Fibroblast of skin of right quadriceps (primary cell): ENCODE results near the gene MED15.
"Not testable (repeated sequence)": the region's sequence is repeated elsewhere in the genome, so short reads cannot be mapped to it uniquely, and the experiment has no call there.

Experiments
- DNase-seq: peaks from one replicate; pipeline ENCODE4 v3.0.0-alpha.2; 2013

Gene MED15

DNA sequence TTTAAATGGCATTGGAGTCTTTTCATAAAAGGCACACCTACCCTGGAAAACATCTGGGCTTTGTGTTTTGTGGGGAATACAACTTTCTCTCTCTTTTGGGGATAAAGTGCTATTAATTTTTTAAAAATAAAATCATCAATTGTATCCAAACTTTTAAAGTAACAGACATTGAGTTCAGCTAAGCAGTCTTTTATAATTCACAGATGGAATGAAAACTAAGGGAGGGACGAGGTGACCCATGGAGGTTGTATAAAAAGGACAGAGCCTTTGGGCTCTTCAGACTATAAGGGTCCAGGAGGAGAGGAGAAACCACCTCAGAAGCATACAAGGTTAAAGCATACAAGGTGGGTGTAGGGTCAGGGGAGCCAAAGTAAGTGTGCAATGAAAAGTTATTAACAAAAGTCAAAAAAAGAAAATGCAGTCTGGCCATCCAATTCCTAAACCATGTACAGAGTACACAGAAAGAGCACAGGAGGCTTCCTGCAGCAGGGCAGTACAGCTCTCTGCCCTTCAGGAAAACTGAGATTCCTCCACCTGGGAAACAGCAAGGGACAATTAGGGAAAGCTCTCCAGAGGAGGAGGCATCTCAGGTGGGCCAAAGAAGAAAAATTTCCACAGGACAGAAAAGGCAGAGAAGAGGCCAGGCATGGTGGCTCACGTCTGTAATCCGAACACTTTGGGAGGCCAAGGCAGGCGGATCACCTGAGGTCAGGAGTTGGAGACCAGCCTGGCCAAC, 22.3 kb upstream of the MED15 start:
- DNase-seq: no peak

- no peak for DNase-seq
These were observed 21.2 kb upstream of the MED15 start for GRCh38 chr22:20486229-20486628.

- DNase-seq: no peak
These were observed 19.7 kb upstream of the MED15 start for GRCh38 chr22:20487715-20488114.

DNA sequence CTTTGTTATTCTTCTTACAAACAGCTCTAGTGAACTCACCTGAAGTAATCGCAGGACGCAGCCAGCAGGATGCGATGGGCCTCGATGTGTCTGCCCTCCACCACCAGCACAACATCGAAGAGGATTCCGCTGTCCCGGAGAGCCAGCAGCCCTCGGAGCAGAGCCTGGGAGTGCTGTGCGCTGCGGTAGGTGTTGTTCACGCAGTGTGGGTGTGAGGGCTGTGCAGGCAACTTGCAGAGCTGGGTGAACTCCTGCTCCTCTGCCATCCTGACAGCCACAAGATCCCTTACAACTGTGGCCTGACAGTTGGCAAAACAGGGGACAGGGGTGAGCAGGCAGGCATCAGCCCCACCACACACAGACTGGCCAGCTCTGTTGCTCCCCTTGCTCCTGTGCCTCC, 18.5 kb upstream of the MED15 start:
- no peak for DNase-seq

DNA sequence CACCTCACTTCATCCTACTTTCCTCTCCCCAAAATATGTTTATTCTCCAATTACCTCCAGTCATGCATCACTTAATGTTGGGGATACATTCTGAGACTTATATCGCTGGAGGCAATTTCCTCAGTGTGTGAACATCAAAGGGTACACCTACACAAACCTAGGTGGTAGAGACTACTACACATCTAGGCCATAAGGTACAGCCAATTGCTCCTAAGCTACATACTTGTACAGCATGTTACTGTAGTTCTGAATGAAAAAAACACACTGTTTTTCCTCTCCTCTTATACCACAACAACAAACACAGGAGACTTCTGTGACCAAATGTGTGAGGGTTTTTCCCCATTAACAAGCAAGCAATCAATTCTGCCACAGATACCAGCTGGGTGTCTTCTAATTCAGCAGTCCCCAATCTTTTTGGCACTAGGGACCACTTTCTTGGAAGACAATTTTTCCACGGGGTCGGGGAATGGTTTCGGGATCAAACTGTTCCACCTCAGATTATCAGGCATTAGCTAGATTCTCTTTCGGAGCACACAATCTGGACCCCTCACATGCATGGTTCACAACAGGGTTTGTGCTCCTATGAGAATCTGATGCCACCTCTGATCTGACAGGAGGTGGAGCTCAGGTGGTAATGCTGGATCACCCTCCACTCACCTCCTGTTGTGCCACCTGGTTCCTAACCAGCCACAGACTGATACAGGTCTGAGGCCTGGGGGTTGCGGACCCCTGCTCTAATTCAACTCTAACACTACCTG, 17.0 kb upstream of the MED15 start:
- no peak for DNase-seq

DNA sequence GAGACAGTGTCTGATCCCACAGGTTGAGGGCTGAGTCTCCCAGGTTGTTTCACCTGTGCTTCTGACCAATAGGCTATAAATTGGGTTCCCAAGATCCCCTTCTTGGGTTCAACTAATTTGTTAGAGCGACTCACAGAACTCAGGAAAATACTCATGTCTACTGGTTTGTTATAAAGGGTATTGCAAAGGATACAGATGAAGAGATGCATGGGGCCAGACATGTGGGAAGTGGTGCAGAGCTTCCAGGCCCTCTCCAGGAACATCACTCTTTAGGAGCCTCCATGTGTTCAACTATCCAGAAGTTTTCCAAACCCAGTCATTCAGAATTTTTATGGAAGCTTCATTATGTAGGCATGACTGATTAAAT, 16.5 kb upstream of the MED15 start:
- no peak for DNase-seq

DNA sequence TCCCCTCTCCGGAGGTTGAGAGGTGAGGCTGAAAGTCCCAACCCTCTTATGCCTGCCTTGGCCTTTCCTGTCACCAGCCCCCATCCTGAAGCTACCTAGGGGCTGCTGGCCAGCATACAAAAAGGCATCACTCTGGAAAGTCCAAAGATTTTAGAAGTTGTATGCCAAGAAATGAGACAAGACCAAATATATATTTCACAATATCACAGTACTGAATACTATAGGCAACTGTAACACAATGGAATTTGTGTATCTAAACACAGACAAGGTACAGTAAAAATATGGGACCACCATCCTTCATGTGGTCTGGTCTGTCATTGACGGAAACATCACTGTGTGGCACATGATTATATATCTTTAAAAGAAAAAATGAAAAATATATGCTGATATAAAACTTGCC, 16.1 kb upstream of the MED15 start:
- DNase-seq: no peak

DNA sequence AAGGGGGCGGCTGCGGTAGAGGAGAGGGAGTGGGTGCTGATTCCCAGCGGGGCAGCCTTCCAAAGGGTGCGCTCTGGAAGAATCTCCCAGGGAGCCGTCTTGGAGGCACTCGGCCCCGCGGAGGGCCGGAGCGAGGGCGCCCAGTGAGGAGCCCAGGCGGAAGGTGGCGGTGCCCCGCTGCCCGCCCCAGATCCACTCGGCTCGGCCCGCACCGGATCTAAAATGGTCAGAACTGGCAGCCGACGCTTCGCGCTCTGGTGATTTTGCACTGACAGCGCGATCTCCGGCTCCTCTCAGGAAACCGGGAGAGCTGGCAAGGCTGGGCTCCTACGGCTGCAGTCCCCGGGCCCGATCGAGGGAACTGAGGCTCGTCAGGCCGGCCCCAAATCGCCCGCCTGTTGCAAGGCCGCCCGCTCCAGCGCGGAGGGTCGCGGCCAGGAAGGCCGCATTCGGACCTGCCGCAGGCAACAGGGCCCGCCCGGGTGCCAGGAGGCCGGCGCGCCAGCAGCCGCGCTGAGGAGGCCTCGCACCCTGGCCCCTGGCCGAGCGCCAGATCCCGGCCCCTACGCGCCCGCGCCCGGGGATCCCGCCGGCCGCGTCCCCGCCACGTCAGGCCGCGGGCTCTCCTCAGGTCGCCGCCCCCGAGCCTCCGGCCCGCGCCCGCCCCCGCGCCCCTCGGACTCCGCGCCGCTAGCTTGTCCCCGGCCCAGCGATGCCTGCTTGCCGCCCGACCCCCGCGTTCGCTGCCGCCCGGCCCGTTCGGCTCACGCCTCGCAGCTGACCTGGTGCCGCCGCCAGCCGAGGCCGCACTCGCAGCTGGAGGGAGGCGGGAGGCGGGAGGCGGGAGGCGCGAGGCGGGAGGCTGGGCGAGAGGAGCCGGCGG, 12.2 kb upstream of the MED15 start, which contains the start of gene KLHL22:
TSS of gene KLHL22 (minus strand) at position 818 of the 883 bp plus-strand sequence. CDS start 6,584 bp downstream, outside the sequence.
- DNase-seq: no peak

DNA sequence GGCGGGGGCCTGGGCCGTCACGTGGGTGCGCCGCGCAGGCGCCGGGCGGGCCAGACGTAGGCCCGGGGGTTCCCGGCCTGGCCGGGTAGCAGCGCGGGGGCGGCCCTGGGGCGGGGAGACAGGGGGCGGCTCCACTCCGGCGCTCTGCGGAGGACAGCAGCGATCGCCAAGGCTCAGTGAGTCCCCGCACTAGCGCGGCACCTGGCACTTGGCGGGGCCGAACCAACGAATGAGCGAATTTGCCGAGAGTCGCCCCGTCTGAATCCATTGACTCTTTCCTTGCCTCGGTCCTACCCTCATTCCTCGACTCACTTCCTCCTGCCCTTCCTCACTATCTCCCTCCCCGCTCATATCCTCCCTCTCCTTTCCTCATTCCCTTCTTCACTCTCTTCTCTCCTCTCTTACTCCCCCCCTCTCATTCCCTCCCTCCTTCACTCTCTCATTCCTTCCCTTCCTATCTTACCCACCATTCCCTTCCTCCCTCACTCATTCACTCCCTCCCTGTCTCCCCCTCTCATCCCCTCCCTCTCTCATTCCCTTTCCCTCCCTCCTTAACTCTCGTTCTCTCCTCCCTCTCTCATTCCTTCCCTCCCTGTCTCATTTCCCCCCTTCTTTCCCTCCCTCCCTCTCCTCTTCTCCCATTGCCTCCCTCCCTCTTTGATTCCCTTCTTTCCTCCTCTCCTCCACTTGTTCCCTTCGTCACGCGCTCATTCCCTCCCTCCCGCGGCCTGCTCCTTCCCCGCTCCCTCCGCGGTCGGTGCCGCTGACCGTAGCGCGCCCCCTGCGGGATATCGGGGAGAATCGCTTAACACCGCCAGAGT, 11.3 kb upstream of the MED15 start:
- peak; percentile 90 for DNase-seq

DNA sequence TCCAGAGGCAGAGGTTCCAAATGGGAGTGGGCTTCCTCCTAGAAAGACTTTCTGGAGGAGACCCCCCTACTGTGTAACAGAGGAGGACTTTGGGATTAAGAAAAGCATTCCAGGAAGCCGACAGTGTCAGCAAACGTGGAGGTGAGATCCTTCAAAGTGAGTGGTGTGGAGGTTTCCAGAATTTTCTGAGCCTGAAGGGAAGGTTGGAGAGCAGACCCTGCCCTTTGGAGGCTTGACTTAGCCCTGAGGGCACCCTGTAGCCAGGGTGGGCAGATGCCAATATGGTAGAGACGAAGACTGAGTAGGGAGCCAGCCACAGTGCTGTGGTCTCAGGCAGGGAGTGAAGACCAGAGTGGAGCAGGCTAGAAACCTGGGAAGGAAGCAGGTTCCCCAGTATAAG, 10.0 kb upstream of the MED15 start:
- no peak for DNase-seq

DNA sequence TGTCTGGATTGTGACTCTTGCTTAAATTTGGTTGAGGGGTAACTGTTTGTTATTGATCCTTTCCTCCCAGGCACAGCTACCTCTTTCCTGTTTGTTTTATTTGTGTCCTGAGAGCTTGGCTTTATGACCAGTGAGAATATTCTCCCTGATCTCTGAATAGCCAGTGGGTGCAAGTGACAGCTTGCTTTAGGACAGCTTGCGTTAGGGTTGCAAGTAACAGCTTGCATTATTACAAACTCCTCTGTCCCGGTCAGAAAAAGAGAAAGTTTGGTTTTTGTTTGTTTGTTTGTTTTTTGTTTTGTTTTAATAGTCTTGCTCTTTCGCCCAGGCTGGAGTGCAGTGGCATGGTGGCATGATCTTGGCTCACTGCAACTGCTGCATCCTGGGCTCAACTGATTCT, 8.5 kb upstream of the MED15 start:
- no peak for DNase-seq

GRCh38 chr22:20499769-20500168, 7.6 kb upstream of the MED15 start:
- no peak for DNase-seq

- DNase-seq: no peak
These were observed 3.6 kb upstream of the MED15 start for GRCh38 chr22:20503816-20504215.

GRCh38 chr22:20504293-20504922, 3.0 kb upstream of the MED15 start:
- DNase-seq: peak; percentile 83

GRCh38 chr22:20506543-20507252, 712 bp upstream of the MED15 start:
- no peak for DNase-seq

DNA sequence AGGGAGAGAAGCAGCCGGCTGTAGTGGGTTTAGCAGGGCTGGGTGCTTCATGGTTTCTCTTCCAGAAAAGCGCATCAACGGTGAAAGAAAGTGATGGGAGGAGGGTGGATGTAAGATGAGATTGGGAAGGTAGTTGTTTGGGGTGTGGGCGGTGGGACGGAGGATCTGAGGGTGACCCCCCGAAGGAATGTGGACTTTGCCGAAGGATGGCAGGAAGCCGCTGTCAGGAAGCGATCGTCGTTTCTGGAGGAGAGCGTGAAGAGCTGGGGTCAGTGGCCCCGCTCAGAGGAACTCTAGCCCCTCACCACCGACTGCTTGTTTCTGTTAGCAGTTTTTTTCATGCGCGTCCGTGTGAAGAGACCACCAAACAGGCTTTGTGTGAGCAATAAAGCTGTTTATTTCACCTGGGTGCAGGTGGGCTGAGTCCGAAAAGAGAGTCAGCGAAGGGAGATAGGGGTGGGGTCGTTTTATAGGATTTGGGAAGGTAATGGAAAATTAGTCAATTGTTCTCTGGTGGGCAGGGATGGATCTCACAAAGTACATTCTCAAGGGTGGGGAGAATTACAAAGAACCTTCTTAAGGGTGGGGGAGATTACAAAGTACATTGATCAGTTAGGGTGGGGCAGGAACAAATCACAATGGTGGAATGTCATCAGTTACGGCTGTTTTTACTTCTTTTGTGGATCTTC, 801 bp downstream of the MED15 start:
- not testable (repeated sequence) for DNase-seq

DNA sequence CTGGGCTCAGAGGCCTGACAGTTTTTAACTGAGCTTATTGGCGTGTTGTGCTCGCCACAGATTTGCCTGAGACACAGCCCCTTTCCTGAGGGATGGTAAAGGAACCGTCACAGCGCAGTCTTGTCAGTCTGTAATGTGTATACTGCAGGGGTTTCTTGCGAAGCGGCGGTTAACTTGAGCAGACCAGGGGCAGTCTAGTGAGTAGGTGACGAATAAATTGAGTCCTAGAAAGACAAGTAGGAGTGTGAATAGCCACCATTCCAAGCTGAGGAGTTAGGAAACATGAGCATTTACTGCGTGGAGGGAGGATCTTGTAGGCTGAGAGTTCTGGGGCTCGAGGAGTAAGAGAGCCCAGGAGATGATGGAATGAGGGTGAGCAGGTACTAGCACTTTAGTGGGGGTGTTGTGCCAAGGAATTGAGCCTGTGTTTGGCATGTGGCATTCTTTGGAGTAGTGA, 1.4 kb downstream of the MED15 start:
- DNase-seq: no peak

DNA sequence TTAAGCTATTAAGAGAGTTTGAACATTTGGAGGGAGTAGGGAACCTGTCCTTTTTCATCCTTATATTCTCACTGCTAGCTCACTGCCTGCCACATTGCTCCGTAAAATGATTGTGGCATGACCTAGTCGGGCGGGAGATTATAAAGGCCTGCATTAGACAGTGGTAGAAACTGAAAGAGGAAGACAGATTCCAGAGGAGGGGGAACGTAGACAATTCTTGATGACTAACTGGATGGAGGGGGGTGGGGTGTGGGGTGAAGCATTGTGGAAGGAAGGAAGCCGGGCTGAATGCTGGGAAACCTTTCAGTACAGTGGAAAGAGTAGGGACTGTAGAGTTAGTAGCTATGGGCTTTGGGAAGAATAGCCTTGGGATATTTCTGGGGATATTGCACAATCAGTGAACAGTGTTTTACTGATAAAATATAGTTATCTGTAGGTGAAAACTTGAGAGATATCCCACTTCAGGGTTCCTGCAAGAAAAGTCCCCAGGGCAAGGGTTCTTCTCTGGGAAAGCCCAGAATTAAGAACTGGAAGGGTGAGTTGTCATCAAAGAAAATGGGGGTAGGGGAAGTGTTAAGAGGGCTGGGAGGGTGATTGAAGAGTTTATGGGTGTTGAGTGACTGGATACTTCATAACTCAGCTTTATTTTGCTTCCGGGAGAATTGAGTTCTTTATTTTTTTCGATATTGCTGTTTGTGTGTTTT, 2.1 kb downstream of the MED15 start:
- peak; percentile 95 for DNase-seq

GRCh38 chr22:20510811-20511577, 3.6 kb downstream of the MED15 start:
- DNase-seq: no peak
